Measurements from ENCODE around the gene MGARP. TPM values are rescaled to one million over a fixed set of nuclear protein-coding genes. Genes with fewer than 3 reads are reported as not detected.

MGARP gene
- total RNA-seq, 2 donors from 2014 or later = 0.73 to 3.7 TPM

GRCh38 chr4:139312552-139313332 lies 32.7 kb upstream of the MGARP start:
- H3K27ac ChIP-seq = no peak overlapping the region
- no peaks in the 10 kb centered on the region for H3K9me3 ChIP-seq
- no peaks in the 10 kb centered on the region for H3K36me3 ChIP-seq
- no peak overlapping the region for H3K4me3 ChIP-seq
- intact Hi-C loops (cut with DNase I) = no loop called here
- no peaks in the 10 kb centered on the region for H3K27me3 ChIP-seq (replicated peaks; ENCODE audit: insufficient read depth)
- TF ChIP-seq CTCF (IDR thresholded peaks at IDR 0.05) = no peak
- TF ChIP-seq POLR2A (IDR thresholded peaks at IDR 0.05) = no peak
- no peak for TF ChIP-seq POLR2AphosphoS5 (IDR thresholded peaks at IDR 0.05)
- 76% methylated on average over 3 of the region's 3 CpGs for WGBS
- no peak for DNase-seq (ENCODE audit: low spot score)
- no peaks in the 10 kb centered on the region for H3K4me1 ChIP-seq (replicated peaks)

GRCh38 chr4:139311909-139312308 lies 31.9 kb upstream of the MGARP start:
- no peaks in the 10 kb centered on the region for H3K4me1 ChIP-seq (replicated peaks)
- no peaks in the 10 kb centered on the region for H3K36me3 ChIP-seq
- 77% methylated on average over 3 of the region's 3 CpGs for WGBS
- H3K9me3 ChIP-seq = no peaks in the 10 kb centered on the region
- intact Hi-C loops (cut with DNase I) = no loop called here
- no peak overlapping the region for H3K4me3 ChIP-seq
- DNase-seq (ENCODE audit: low spot score) = no peak
- no peak for TF ChIP-seq POLR2AphosphoS5 (IDR thresholded peaks at IDR 0.05)
- no peak for TF ChIP-seq CTCF (IDR thresholded peaks at IDR 0.05)
- TF ChIP-seq POLR2A (IDR thresholded peaks at IDR 0.05) = no peak
- H3K27me3 ChIP-seq (replicated peaks; ENCODE audit: insufficient read depth) = no peaks in the 10 kb centered on the region
- H3K27ac ChIP-seq = no peak overlapping the region

- Histone ChIP-seq H3K27me3 (replicated peaks; ENCODE audit: insufficient read depth) (no peaks in the 10 kb centered on the region), H3K4me1 (replicated peaks) (peaks cover 3% of the 10 kb centered on the region), H3K36me3 (no peaks in the 10 kb centered on the region), H3K4me3 (no peak overlapping the region), H3K9me3 (no peaks in the 10 kb centered on the region), H3K27ac (no peak overlapping the region)
- TF ChIP-seq POLR2AphosphoS5 (IDR thresholded peaks at IDR 0.05) = no peak
- no peak for TF ChIP-seq POLR2A (IDR thresholded peaks at IDR 0.05)
- no peak for TF ChIP-seq CTCF (IDR thresholded peaks at IDR 0.05)
- 100% methylated on average over 2 of the region's 2 CpGs for WGBS
- no peak for DNase-seq (ENCODE audit: low spot score)
- intact Hi-C loops (cut with DNase I) = loop anchor here (5.0 to 10.0 kb wide), 2 partner anchors 147 to 250 kb away; partner anchors contain the start of genes RAB33B and SETD7
Measured at GRCh38 chr4:139304920-139305319, 24.9 kb upstream of the MGARP start.

GRCh38 chr4:139301821-139302611 lies 22.0 kb upstream of the MGARP start, which contains the start of gene NDUFC1:
TSS of gene NDUFC1 (minus strand) at chr4:139302477. CDS start at chr4:139295798, 6,679 bp downstream.
- intact Hi-C loops (cut with DNase I) = loop anchor here (5.0 to 10.0 kb wide), 2 partner anchors 150 to 253 kb away; partner anchors contain the start of genes RAB33B and SETD7
- TF ChIP-seq CTCF (IDR thresholded peaks at IDR 0.05) = peak in 2 of 4 experiments; percentile 15 to 21
- TF ChIP-seq POLR2AphosphoS5 (IDR thresholded peaks at IDR 0.05) = peak; percentile 42
- peak; percentile 32 for TF ChIP-seq POLR2A (IDR thresholded peaks at IDR 0.05)
- no peaks in the 10 kb centered on the region for H3K36me3 ChIP-seq
- H3K4me1 ChIP-seq (replicated peaks) = peaks cover 3% of the 10 kb centered on the region
- DNase-seq (ENCODE audit: low spot score) = peak; percentile 29
- WGBS = under 1% methylated on average over 42 of the region's 46 CpGs
- H3K9me3 ChIP-seq = no peaks in the 10 kb centered on the region
- no peaks in the 10 kb centered on the region for H3K27me3 ChIP-seq (replicated peaks; ENCODE audit: insufficient read depth)
- peak within 1 kb of the TSS; percentile 92 to 93 for H3K4me3 ChIP-seq
- peak within 1 kb of the TSS; percentile 81 to 89 for H3K27ac ChIP-seq

Data from prostate gland (tissue), 2 donors.